Fibroblast of the aortic adventitia (primary cell): Measurements from ENCODE around the gene HSPA1B. TPM values are rescaled to one million over a fixed set of nuclear protein-coding genes. Genes with fewer than 3 reads are reported as not detected.

ENCODE experiments used
- DNase-seq: peaks from one replicate; pipeline ENCODE4 v3.0.0-alpha.2; 2010; ENCODE audit warnings: low read depth
- H3K4me3 ChIP-seq: 2 replicates; pipeline ENCODE4 v1.5.1; 2011; ENCODE audit warnings: low read depth, mild to moderate bottlenecking, control low read depth, low read length, moderate library complexity
- total RNA-seq: library from RNA; depleted of rRNA; stranded (reverse); fragments of >200 nt; gene quantifications from 2 replicates; pipeline ENCODE4 v1.2.3, GENCODE V29; 2012; ENCODE audit warnings: low replicate concordance
- TF ChIP-seq, protein P1 (sequence below): IDR thresholded peaks from 2 replicates; pipeline ENCODE4 v1.5.1; 2011; ENCODE audit warnings: mild to moderate bottlenecking, low read length, control low read depth, inconsistent platforms; ENCODE audit not compliant: insufficient read depth

The HSPA1B gene
- total RNA-seq, 1 donor: 112 TPM

GRCh38 chr6:31874836-31875572 lies 47.5 kb downstream of the HSPA1B start:
- H3K4me3 ChIP-seq: no peak overlapping the region
- TF ChIP-seq, protein P1, sequence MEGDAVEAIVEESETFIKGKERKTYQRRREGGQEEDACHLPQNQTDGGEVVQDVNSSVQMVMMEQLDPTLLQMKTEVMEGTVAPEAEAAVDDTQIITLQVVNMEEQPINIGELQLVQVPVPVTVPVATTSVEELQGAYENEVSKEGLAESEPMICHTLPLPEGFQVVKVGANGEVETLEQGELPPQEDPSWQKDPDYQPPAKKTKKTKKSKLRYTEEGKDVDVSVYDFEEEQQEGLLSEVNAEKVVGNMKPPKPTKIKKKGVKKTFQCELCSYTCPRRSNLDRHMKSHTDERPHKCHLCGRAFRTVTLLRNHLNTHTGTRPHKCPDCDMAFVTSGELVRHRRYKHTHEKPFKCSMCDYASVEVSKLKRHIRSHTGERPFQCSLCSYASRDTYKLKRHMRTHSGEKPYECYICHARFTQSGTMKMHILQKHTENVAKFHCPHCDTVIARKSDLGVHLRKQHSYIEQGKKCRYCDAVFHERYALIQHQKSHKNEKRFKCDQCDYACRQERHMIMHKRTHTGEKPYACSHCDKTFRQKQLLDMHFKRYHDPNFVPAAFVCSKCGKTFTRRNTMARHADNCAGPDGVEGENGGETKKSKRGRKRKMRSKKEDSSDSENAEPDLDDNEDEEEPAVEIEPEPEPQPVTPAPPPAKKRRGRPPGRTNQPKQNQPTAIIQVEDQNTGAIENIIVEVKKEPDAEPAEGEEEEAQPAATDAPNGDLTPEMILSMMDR: no peak
- no peak for DNase-seq

DNA sequence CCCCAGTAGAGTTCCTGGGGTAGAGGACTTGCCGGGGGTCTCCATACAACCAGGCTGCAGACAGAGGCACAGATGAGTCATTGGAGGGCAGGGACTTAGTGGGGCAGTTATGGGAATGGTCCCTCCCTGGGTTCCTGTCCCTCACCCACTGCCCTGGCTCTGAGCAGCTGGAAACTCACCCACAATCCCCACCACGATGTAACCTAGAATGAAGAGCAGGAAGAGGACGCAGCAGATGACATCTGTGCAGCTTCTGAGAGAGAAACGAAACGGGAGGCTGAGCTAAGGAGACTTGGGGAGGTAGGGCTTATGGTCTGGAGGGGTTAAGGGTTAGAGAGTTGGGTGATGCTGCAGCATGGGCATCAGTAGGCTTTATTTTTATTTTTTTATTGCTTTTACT lies 48.3 kb downstream of the HSPA1B start:
- no peak overlapping the region for H3K4me3 ChIP-seq
- TF ChIP-seq, protein P1: no peak
- DNase-seq: no peak

GRCh38 chr6:31876357-31876756 lies 48.8 kb downstream of the HSPA1B start:
- H3K4me3 ChIP-seq: no peak overlapping the region
- no peak for DNase-seq
- TF ChIP-seq, protein P1: no peak

- H3K4me3 ChIP-seq: no peak overlapping the region
- TF ChIP-seq, protein P1: no peak
- DNase-seq: no peak
These were observed 49.6 kb downstream of the HSPA1B start for GRCh38 chr6:31877125-31877650.

GRCh38 chr6:31877651-31878161 lies 50.2 kb downstream of the HSPA1B start:
- TF ChIP-seq, protein P1: no peak
- H3K4me3 ChIP-seq: no peak overlapping the region
- DNase-seq: no peak

DNA sequence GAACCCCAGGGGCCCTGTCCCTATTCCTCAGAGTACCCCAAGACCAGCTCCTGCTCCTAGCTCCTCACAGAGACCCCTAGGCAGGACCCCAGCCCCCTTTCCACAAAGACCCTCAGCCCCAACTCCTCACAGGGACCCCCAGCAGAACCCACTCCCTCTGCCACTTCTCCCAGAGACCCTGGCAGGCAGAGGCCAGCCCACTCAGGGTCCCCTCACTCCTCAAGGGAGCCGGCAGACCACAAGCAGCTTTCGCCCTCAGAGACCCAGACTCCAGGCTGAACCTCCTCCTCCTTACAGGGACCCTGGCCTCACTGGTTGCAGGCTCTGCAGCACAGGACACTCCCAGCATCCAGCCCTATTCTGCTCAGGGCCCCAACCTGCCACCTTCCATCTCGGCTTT lies 50.7 kb downstream of the HSPA1B start:
- TF ChIP-seq, protein P1: no peak
- H3K4me3 ChIP-seq: no peak overlapping the region
- DNase-seq: no peak
